GM21723 (cell line): ENCODE results near the gene PPM1L.

Source experiments
- ATAC-seq: cut with Tn5 transposase; IDR thresholded peaks from one replicate; pipeline ENCODE4 v1.9.1; 2021; ENCODE audit warnings: mild to moderate bottlenecking, moderate library complexity; ENCODE audit not compliant: unreplicated experiment

The PPM1L gene

DNA sequence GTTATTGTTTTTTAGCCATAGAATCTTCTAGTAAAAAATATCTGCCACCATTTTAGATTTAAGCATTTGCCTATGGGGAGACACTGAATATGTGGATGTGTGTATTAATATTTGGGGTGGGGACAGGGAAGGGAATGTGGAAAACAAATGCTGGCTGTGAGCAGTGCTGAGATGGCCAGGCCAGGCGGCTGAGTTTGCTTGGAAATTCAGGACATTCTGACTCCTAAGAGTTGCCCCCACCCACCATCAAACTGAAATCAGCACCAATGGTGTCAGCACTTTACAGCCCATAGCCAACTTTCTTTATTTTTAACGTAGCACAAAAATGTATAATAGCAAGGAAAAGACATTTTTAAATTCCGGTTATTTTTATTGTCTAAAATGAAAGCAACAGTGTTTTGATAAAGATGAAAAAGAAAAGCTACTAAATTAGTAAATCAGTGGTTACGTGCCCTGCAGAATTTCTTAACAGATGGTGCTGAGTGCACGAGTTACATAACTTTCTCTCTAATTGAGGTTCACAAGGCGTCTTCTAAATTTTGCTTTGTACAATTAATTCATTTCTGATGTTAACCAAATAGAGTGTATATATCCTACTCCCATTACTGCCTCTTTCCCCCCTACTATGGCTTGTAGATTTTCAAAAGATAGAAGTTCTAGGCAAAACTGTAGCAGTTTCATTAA lies 315.1 kb downstream of the PPM1L start:
- no peak for ATAC-seq

DNA sequence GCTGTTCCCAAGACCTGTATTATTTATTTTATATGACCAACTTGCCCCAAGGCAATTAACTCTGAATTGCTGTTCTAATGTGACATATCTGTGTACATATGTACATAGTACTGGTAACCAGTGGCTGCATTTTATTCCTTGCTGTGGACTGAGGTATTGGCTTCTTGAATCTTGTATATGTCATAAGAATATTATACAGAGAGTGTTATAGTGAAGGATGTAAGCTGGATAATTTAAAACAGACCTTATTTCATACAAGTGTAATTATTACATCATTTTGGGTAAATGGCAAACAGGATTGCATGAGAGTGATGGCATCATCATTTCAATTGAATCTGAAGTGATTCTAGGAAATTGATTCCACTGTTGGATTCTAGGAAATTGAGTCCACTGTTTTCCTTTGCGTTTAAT lies 316.2 kb downstream of the PPM1L start:
- ATAC-seq: no peak

DNA sequence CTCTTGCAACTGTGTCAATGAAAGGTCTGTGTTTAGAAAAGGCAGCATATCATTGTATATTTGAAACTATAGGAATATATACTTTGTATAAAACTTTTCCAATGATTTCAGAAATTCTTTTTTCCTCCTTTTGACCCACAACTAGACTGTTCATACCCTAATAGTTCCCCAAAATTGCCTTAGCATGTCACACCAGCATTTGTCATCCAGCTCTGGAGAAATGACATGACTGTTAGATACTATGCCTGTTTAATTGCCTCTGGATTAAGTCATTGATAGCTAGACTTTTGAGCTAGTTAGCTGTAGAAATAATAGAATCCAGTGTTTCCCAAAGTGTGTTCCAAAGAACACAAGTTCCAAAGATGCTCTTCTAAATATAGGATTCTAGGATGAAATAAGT lies 316.7 kb downstream of the PPM1L start:
- ATAC-seq: no peak

DNA sequence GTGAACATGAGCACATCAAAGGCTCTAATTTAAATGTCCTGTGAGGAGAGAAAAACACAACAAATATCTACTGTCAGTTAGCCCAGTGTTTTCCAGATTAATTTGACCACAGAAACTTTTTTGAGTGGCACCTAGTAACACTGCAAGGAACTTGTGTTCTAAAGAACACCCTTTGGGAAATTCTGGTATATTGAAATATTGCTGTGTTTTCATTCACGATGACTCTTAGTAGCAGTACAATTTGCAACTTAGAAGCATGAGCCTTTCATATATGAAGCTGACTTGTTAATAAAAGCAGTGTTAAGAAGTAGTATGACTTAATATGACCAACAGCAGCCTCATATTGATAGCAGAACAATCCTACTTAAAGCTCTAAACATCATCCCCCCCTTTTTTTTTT lies 317.1 kb downstream of the PPM1L start:
- no peak for ATAC-seq

DNA sequence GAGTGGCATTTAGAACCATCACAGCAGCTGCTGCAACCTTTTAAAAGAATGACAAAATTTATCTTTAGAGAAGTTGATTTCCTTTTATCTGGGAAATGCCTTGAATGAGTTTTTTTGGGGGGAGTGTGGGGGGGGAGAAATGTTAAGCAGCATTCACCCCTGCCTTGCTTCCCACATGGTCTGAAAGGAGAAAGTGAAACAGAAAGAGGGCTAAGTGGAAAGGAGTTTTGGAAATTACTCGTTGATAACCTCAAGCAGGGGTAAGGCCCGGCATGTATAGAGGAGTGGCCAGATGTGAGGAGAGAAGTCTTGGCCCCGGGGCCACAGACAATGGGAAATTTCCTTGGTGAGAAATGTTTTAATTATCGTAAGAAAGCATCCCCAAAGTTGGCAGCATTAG lies 325.6 kb downstream of the PPM1L start:
- ATAC-seq: peak; percentile 93

DNA sequence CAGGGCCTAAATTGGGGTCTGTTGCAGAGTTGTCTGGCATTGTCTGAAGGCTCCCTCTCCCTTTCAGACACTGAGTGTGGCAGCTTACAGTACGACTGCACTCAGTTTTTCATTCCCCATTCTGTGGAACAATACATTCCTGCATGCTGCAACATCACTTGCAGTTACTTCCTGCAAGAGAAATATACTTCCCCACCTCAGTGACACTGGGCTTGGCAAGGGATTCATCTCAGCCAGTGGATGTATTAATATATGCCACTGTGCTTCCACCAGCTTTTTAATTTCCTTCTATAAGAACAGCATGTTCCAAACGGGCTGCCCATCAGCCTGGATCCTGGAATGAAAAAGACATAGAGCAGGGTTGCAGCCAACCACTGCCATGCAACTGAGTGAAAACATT lies 326.0 kb downstream of the PPM1L start:
- ATAC-seq: peak; percentile 38

DNA sequence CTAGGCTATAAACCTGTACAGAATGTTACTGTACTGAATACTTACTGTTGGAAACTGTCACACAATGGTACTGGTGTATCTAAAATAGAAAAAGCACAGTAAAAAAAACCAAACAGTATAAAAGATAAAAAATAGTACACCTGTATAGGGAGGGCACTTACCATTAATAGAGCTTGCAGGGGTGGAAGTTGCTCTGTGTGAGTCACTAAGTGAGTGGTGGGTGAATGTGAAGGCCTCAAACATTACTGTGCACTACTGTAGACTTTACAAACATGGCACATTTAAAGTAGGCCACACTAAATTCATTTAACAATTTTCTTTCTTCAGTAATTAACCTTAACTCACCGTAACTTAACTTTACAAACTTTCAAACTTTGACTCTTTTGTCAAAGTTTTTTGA lies 327.1 kb downstream of the PPM1L start:
- ATAC-seq: no peak

DNA sequence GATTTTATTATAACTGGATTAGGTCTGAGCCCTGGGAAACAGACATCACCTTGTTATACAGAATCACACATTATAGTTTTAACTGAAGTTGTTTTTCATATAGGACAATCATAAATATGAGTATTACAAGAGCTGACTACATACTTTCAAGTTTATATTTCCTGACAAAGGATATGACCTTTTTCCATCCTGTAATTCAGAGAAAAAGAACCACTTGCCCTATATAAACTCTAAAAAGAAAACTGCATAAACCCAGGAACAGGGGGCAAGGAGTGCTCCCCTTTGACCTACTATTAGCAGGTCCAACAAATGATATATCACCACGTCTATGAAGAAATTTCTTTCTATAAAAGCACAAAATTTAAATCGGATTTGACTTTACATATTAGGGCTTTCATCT lies 328.2 kb downstream of the PPM1L start:
- ATAC-seq: no peak

DNA sequence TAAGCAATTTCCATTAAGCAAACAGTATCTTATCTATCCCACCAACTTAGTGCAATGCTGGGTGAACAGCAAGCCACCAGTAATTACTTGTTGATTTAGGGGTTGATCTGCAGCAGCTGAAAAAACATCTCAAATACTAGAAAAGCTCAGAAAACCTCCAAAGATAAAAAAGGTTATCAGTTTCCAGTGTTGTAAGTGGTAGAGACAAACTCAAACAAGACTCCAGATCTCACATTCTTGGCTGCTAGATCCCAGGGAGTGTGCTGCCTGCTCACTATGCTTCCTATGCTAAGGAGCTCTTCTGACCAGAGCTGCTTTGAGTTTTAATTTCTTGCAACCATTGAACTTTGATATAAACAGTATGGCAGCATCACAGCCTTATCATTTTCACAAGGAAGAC lies 337.9 kb downstream of the PPM1L start:
- no peak for ATAC-seq

DNA sequence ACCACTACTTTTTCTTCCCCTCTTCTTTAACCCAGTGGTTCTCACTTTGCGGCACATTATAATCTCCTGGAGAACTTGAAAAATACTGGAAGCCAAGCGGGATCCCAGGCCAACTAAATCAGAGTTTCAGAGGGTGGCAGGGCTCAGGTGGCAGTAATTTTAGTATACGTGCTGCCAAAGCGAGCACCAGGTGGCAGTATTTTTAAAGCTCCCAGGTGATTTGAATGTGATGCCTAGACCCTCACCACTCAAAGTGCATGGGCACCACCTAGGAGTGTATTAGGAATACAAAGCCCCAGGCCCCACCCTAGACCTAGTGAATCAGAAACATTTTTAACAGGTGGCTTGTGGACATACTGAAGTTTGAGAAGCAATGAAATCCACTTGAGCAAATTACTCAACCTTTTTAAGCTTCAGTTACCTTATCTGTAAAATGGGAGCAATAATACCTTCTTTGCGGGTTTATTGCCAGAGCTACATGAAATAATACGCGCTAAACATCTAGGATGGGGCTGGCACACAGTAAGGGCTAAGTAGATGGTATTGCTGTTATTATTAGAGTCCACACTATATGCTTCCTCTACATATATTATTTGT lies 340.8 kb downstream of the PPM1L start:
- ATAC-seq: no peak

DNA sequence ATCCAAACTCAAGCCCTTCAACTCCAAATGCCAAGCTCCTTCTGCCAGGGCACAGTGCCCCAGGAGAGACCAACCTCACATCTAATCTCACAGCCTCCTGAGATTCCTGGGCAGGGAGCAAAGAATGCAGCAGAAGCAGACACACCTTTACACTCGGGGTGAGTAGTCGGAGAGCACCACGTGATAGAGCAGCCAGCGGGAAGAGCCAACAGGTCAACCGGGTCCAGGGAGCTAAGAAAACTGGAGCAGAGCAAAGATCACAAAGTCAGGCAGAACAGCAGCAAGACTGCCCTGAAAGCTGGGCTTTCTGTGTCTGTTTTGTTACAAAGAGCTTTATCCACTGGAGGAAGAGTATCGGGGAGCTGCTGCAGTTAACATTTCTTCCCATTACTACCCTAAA lies 345.0 kb downstream of the PPM1L start:
- no peak for ATAC-seq

DNA sequence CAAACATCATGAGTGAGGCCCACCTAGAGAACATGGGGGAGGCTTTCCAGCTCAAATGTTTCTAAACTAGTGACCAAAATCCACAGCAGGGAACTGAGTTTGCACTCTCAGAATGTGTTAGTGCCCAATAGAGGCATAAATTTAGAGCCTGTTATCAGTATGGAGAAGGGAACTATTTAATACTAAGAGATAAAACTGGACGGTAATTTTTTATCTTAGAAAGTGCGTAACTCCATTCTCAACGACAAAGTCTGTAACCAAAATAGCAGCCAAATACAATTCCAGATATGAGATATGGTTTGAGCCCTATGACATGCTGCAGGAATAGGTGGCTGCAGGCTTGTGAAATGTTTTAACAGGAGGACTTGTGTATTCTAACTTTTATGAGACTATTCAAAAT lies 345.6 kb downstream of the PPM1L start:
- ATAC-seq: no peak

DNA sequence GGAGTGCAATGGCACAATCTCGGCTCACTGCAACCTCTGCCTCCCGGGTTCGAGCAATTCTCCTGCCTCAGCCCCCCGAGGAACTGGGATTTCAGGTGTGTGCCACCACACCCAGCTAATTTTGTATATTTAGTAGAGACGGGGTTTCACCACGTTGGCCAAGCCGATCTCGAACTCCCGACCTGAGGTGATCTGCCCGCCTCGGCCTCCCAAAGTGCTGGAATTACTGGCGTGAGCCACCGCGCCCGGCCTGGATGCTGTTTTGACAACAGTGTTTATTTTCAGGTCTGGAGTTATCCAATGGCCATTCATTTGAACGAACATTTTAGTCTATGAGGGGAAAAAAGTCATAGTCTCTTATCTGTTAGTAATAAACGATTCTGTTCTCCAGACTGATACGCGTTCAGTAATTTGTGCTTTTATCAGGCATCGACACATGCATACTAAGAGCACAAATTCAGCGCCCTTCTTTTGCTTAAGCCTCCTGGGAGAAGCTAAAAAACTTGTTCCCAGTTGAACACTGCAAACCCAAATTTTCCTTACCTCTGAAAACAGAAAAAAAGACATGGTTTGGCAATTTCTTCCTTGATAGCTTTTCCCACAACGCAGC lies 347.9 kb downstream of the PPM1L start:
- ATAC-seq: no peak

DNA sequence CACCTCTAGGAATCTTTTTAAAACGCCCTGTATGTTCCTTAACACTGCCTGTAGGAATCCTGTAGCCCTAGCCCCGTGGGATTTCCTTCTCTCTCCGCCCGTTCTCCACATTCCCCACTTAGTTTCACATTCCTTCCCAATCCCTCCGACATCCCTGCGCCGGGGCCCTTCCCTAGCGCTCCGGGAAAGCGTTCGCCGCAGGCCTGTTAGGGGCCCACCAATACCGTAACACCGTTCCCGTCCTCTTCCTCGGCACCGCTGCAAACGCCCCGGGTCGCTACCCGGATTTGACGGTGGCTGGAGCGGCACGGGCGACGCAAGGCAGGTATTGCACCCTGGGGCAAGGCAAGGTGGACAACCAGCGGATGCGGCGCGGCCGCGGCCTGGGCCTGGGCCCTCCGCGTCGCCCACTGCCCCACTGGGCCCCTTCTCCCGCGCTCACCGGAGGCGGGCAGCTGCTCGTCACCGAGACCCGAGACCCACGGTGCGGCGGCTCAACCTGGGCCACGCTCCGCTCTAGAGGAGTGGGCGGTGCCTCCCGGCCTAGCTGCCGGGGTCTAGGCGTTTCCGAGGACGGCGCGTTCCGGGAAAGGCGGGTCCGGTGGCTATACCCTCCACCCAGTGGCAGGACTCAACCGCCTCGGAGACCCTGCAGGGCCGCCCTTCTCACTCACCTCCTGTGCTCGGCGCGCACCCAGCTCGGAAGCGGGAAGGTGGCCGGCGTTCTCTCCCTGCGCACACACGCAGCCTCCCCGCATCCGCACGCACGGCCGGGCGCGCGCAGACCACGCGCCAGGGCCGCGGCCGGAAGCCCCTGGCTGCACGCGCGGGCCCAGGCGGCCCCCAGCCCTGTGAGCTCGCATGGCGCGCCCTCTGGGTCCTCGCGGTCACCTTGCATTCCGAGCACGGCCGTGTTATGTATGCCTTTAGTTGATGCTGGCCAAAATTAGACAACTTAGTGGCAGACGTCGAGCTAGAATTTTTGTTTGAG lies 348.8 kb downstream of the PPM1L start, which contains the start of gene B3GALNT1:
Gene B3GALNT1 (minus strand): TSS at position 789 of the 991 bp plus-strand sequence. CDS start 18,595 bp downstream, outside the sequence.
- ATAC-seq: peak; percentile 70

DNA sequence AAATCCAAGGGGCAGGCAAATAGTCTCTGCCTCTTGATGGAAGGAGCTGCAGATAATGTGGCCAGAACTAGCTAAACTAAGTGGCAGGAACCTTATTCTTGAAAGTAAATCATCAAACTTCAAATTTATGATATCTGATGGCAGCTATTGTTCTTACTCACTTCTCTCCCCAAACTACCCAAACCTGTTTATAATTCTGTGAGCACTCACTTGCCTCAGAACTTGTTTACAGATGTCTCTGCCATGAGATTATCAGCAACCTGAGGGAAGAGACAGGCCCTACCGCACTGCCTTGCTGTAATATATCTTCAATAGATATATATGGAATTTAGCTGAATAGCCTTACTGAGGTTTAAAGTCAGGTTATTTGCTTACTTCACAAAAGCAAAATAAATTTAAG lies 351.3 kb downstream of the PPM1L start:
- ATAC-seq: no peak

DNA sequence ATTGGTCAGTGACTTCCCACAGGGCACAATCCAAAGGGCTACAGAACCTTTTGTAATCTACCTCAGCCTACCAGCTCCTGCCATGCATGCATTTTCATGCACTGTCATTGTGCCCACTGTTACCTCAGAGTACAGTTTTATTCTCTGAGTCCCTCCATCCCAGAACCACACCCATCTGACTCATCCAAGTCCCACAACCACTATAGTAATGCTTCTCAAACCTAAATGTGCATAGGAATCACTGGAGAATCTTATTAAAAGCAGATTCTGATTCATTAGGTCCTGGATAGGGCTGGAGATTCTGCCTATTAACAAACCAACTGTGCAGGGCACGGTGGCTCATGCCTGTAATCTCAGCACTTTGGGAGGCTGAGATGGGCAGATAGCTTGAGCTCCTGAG lies 352.8 kb downstream of the PPM1L start:
- no peak for ATAC-seq

DNA sequence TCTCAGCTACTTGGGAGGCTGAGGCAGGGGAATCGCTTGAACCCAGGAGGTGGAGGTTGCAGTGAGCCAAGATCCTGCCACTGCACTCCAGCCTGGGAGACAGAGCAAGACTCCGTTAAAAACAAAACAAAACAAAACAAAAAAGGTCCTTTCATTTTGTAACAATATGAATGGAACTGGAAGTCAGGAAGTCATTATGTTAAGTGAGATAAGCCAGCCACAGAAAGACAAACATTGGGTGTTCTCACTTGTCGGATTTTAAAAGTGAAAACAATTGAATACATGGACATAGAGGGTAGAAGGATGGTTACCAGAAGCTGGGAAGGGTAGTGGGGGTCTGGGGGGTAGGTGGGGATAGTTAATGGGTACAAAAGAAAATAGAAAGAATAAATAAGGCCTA lies 361.6 kb downstream of the PPM1L start:
- no peak for ATAC-seq

DNA sequence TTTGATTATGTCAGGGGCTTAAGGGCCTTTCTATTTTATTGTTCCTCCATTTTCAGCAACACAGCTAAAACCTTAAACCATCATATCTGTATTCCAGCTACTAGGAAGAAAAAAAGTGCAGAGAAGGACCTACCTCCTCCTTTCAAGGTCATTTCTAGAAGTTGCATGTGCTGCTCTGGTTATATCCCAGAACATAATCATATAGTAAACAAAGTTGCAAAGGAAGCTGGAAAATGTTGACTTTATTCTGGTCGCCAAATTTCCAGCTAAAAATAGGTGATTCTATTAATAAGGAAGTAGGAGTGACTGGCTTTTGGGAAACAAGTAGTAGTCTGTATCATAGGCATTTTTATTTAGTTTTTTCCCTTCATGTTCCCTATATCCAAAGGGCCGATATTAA lies 370.5 kb downstream of the PPM1L start:
- ATAC-seq: no peak
